ENCODE data around the gene MALRD1. TPM values are rescaled to one million over a fixed set of nuclear protein-coding genes. Genes with fewer than 3 reads are reported as not detected.

Gene MALRD1
- total RNA-seq, 2 donors from 2014 or later = not detected

- peaks cover 7 to 9% of the 10 kb centered on the region in 2 donors for H3K9me3 Mint-ChIP-seq
- no peak overlapping the region for H3K4me3 Mint-ChIP-seq
- H3K36me3 Mint-ChIP-seq (ENCODE audit: insufficient read depth in 2 of 2) = no peaks in the 10 kb centered on the region
- no peak overlapping the region for H3K27ac Mint-ChIP-seq
- no peaks in the 10 kb centered on the region for H3K4me1 Mint-ChIP-seq (ENCODE audit: low read depth)
- ATAC-seq (replicated peaks in 1 of 2) (no peak), DNase-seq (no peak)
- H3K27me3 Mint-ChIP-seq (ENCODE audit: low read depth) = no peaks in the 10 kb centered on the region
These were observed 543.7 kb downstream of the MALRD1 start for GRCh38 chr10:19592276-19592675.

DNA sequence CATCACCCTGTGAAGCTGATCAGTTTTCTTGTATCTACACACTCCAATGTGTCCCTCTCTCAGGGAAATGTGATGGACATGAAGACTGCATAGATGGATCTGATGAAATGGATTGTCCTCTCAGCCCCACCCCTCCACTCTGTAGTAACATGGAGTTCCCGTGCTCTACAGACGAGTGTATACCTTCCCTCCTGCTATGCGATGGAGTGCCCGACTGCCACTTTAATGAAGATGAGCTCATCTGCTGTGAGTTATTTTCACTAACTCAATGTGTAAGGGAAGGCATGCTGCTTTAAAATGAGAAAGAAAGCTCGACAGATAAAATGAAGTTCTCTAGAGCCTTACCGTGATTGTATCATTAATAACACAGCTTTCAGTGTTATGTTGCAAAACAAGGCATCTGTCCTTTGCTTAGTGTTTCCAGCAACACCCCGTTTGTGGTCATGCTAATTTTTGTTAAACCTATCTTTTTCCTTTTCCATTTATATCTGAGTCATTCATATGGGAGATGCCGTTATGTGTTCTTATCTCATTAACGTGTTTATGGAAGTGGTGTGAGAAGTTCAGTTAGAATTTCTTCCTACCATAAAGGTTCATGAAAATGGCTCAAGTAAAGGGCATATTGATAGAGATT is 546.7 kb downstream of the MALRD1 start:
- Mint-ChIP-seq H3K27ac (no peak overlapping the region), H3K36me3 (ENCODE audit: insufficient read depth in 2 of 2) (no peaks in the 10 kb centered on the region), H3K9me3 (peaks cover 8 to 12% of the 10 kb centered on the region in 2 donors), H3K4me3 (no peak overlapping the region), H3K27me3 (ENCODE audit: low read depth) (no peaks in the 10 kb centered on the region), H3K4me1 (ENCODE audit: low read depth) (no peaks in the 10 kb centered on the region)
- no peak for ATAC-seq (replicated peaks in 1 of 2)
- no peak for DNase-seq

DNA sequence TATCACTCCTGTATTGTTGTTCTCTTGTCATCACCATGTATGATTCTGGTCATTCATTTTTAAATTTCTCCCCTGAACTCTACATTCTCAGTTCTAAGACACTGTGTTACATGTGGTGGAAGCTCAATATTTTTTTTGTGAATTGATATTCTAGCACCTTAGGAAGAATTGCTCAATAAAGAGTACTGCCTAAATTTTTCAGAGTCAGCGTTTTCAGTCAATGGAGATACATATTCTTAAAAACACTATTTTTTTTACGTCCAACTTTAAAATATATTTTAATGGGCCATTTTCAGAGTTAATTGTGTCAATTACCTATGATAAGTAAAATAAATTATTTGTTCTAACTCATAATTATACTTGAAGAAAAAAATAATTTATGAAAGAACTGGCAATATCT is 557.2 kb downstream of the MALRD1 start:
- ATAC-seq (replicated peaks in 1 of 2) (no peak), DNase-seq (no peak)
- H3K9me3 Mint-ChIP-seq = peaks cover 2 to 4% of the 10 kb centered on the region in 2 donors
- H3K4me1 Mint-ChIP-seq (ENCODE audit: low read depth) = no peaks in the 10 kb centered on the region
- no peak overlapping the region for H3K4me3 Mint-ChIP-seq
- H3K27ac Mint-ChIP-seq = no peak overlapping the region
- no peaks in the 10 kb centered on the region for H3K27me3 Mint-ChIP-seq (ENCODE audit: low read depth)
- H3K36me3 Mint-ChIP-seq (ENCODE audit: insufficient read depth in 2 of 2) = no peaks in the 10 kb centered on the region

DNA sequence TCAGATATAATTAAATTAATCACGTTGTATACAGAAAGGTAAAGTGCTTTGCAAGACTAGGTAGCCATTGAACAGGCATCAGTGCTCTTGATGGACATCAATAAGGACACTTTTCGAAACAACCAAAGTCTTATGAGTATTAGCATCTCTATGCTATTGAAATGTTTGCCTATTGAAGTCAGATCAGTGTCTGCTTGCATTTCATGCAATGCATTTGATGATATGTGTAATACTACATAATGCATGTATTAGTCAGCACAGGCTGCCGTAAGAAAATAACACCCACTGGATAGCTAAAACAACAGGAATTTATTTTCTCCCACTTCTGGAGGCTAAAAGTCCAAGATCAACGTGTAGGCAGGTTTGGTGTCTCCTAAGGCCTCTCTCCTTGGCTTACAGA is 558.4 kb downstream of the MALRD1 start:
- H3K4me3 Mint-ChIP-seq = no peak overlapping the region

DNA sequence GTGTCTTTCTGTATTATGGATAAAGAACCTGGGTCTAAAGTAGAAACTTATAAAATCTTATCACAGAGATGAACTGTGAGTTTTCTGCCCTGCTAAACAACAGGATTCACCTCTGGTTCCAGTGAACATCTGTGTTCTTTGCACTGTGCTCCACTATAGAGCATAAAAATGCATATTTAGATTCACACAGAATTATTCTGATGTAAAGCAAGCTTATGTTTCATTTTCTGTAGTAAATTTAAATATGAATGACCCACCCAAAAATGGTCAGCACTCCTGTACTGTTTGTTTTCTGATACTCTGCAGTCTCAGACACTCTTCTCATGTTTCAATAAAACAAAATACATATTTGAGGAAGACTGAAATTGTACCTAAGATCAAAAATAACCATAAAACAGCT is 563.2 kb downstream of the MALRD1 start:
- Mint-ChIP-seq H3K4me1 (ENCODE audit: low read depth) (no peaks in the 10 kb centered on the region), H3K9me3 (peaks cover 5 to 9% of the 10 kb centered on the region in 2 donors), H3K27me3 (ENCODE audit: low read depth) (no peaks in the 10 kb centered on the region), H3K4me3 (no peak overlapping the region), H3K27ac (no peak overlapping the region), H3K36me3 (ENCODE audit: insufficient read depth in 2 of 2) (no peaks in the 10 kb centered on the region)
- DNase-seq = no peak
- ATAC-seq (replicated peaks in 1 of 2) = no peak

More for the DNA sequence above, 558.4 kb downstream of the MALRD1 start:
- DNase-seq = no peak
- no peak for ATAC-seq (replicated peaks in 1 of 2)
- H3K36me3 Mint-ChIP-seq (ENCODE audit: insufficient read depth in 2 of 2) = no peaks in the 10 kb centered on the region
- no peak overlapping the region for H3K27ac Mint-ChIP-seq
- H3K27me3 Mint-ChIP-seq (ENCODE audit: low read depth) = no peaks in the 10 kb centered on the region
- H3K9me3 Mint-ChIP-seq = peaks cover 2 to 4% of the 10 kb centered on the region in 2 donors
- no peaks in the 10 kb centered on the region for H3K4me1 Mint-ChIP-seq (ENCODE audit: low read depth)

DNA sequence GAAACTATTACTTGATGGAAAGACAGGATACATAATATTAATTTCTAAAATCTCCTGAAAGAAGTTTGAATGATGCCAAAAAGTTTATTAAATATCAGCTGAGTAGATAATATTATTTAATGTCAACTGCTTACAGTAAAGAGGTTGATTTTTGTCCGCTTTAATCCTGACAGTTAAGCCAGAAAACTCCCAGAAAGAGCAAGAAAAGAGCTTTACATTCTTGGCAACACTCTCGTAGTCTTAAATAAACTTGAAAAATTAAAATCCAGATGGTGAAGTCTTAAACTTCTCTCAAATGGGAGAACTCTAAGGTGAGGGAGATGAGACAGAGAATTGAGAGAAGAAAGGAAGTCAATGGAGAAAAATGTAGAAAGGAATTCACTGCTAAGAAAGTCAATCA is 568.4 kb downstream of the MALRD1 start:
- H3K27me3 Mint-ChIP-seq (ENCODE audit: low read depth) = no peaks in the 10 kb centered on the region
- ATAC-seq (replicated peaks in 1 of 2) (no peak), DNase-seq (no peak)
- no peaks in the 10 kb centered on the region for H3K36me3 Mint-ChIP-seq (ENCODE audit: insufficient read depth in 2 of 2)
- H3K9me3 Mint-ChIP-seq = peaks cover 7 to 10% of the 10 kb centered on the region in 2 donors
- H3K4me3 Mint-ChIP-seq = no peak overlapping the region
- H3K27ac Mint-ChIP-seq = no peak overlapping the region
- H3K4me1 Mint-ChIP-seq (ENCODE audit: low read depth) = no peaks in the 10 kb centered on the region

GRCh38 chr10:19620811-19621210 is 572.2 kb downstream of the MALRD1 start:
- DNase-seq = no peak
- Mint-ChIP-seq H3K4me3 (no peak overlapping the region), H3K36me3 (ENCODE audit: insufficient read depth in 2 of 2) (no peaks in the 10 kb centered on the region), H3K9me3 (peaks cover 2 to 6% of the 10 kb centered on the region in 2 donors), H3K4me1 (ENCODE audit: low read depth) (no peaks in the 10 kb centered on the region), H3K27me3 (ENCODE audit: low read depth) (no peaks in the 10 kb centered on the region), H3K27ac (no peak overlapping the region)
- ATAC-seq (replicated peaks in 1 of 2) = no peak

- no peaks in the 10 kb centered on the region for H3K27me3 Mint-ChIP-seq (ENCODE audit: low read depth)
- no peak overlapping the region for H3K27ac Mint-ChIP-seq
- no peaks in the 10 kb centered on the region for H3K4me1 Mint-ChIP-seq (ENCODE audit: low read depth)
- H3K4me3 Mint-ChIP-seq = no peak overlapping the region
- ATAC-seq (replicated peaks in 1 of 2) (no peak), DNase-seq (no peak)
- no peaks in the 10 kb centered on the region for H3K36me3 Mint-ChIP-seq (ENCODE audit: insufficient read depth in 2 of 2)
- peaks cover 0 to 6% of the 10 kb centered on the region in 2 donors for H3K9me3 Mint-ChIP-seq
These were observed 574.7 kb downstream of the MALRD1 start for GRCh38 chr10:19623321-19623720.

- H3K4me1 Mint-ChIP-seq (ENCODE audit: low read depth) = no peaks in the 10 kb centered on the region
- H3K9me3 Mint-ChIP-seq = peaks cover 0 to 2% of the 10 kb centered on the region in 2 donors
- no peaks in the 10 kb centered on the region for H3K27me3 Mint-ChIP-seq (ENCODE audit: low read depth)
- no peak for ATAC-seq (replicated peaks in 1 of 2)
- H3K27ac Mint-ChIP-seq = no peak overlapping the region
- H3K36me3 Mint-ChIP-seq (ENCODE audit: insufficient read depth in 2 of 2) = no peaks in the 10 kb centered on the region
- no peak for DNase-seq
- no peak overlapping the region for H3K4me3 Mint-ChIP-seq
These were observed 577.6 kb downstream of the MALRD1 start for GRCh38 chr10:19626156-19626555.

- Mint-ChIP-seq H3K27me3 (ENCODE audit: low read depth) (no peaks in the 10 kb centered on the region), H3K4me3 (no peak overlapping the region)
These were observed 580.4 kb downstream of the MALRD1 start for GRCh38 chr10:19628767-19629560.

DNA sequence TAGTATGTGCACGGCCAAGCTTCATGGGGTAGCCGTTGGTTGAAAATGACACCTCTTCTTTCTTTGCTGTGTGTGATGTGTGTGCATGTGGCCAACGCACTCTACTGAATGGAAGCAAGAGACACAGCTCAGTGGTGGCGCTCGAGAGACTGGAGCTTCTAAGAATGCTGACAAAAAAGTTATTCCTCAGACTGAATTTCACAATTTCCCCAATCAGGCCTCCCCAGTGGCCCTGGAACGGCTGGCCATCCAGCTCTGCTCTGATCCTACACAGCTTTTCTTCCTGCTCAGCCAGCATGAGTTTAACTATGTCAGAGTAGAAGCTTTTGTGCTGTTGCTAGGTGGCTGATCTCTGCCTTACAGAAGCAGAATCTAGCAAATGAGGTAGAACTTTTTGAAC is 581.0 kb downstream of the MALRD1 start:
- ATAC-seq (replicated peaks in 1 of 2) (no peak), DNase-seq (no peak)
- Mint-ChIP-seq H3K27me3 (ENCODE audit: low read depth) (no peaks in the 10 kb centered on the region), H3K36me3 (ENCODE audit: insufficient read depth in 2 of 2) (peaks cover 0 to 1% of the 10 kb centered on the region in 2 donors), H3K27ac (no peak overlapping the region), H3K4me3 (no peak overlapping the region), H3K9me3 (peaks cover 0 to 2% of the 10 kb centered on the region in 2 donors), H3K4me1 (ENCODE audit: low read depth) (no peaks in the 10 kb centered on the region)

More at GRCh38 chr10:19628767-19629560, 580.4 kb downstream of the MALRD1 start:
- Mint-ChIP-seq H3K36me3 (ENCODE audit: insufficient read depth in 2 of 2) (no peaks in the 10 kb centered on the region), H3K27ac (no peak overlapping the region), H3K9me3 (peaks cover 0 to 2% of the 10 kb centered on the region in 2 donors), H3K4me1 (ENCODE audit: low read depth) (no peaks in the 10 kb centered on the region)
- ATAC-seq (replicated peaks in 1 of 2) (no peak), DNase-seq (no peak)

DNA sequence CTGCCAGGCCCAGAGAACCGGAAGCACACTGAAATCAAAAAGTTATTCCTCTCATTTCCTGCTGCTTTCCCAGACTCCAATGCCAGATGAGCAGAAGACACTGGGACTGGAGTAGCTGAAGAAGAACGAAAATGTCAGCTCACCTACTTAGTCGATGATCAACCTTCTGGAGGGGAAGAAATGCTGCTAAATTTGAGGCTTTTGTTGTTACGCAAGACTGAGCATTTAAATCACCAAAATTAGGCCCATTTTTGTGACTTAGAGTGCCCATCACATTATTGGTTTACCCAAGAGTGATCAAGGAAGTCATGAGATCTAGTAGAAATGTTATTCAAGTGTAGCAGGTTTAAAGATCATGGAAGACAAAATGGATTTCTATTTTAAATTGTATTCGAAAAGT is 585.6 kb downstream of the MALRD1 start:
- Mint-ChIP-seq H3K36me3 (ENCODE audit: insufficient read depth in 2 of 2) (peaks cover 0 to 1% of the 10 kb centered on the region in 2 donors), H3K4me1 (ENCODE audit: low read depth) (no peaks in the 10 kb centered on the region), H3K4me3 (no peak overlapping the region), H3K9me3 (peaks cover 3 to 7% of the 10 kb centered on the region in 2 donors), H3K27me3 (ENCODE audit: low read depth) (no peaks in the 10 kb centered on the region), H3K27ac (no peak overlapping the region)
- ATAC-seq (replicated peaks in 1 of 2) = no peak
- DNase-seq = no peak

DNA sequence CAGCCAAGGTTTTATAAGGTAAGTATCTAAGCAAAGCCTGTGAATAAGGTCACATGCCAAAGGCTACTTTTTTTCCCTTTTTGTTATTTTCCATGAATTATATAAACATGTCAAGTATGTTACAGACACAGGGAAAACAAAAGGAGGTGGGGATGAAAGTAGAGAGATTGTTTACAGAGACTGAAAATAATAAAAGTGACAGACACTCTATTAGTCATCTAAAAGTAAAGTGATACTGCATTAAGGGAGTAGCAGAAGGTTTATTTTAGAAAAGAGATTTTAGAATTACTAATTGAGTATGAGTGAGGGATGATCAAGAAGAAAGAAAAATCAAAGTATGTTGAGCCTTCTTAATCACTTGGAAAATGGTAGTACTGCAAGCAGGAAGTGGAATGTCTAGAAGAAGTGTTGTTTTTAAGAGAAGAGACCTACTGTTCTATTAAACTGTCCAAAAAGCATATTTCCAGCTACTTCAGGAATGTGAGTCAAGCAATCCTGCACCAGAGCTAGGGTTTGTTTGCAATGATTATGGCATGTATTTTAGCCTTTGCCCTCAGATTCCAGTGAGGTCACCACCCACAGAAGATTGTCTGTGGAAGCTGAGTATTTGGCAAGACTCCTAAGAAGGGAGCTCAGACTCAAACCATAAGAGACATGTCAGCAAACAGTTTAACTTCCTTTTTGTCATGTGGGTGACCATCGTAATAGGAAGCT is 589.7 kb downstream of the MALRD1 start:
- H3K36me3 Mint-ChIP-seq (ENCODE audit: insufficient read depth in 2 of 2) = peaks cover 0 to 3% of the 10 kb centered on the region in 2 donors
- no peaks in the 10 kb centered on the region for H3K4me1 Mint-ChIP-seq (ENCODE audit: low read depth)
- H3K27ac Mint-ChIP-seq = peak overlapping the region; percentile 28
- ATAC-seq (replicated peaks in 1 of 2) (no peak), DNase-seq (no peak)
- no peak overlapping the region for H3K4me3 Mint-ChIP-seq
- peaks cover 3 to 7% of the 10 kb centered on the region in 2 donors for H3K9me3 Mint-ChIP-seq
- H3K27me3 Mint-ChIP-seq (ENCODE audit: low read depth) = no peaks in the 10 kb centered on the region

Data from activated T-cell treated with anti-CD3 and anti-CD28 coated beads, Interleukin-2, amount 50 U/mL, for 72 hours (primary cell).